GM21423 (cell line): Measurements from ENCODE around the gene ZSWIM3.

Experiments used
- ATAC-seq: cut with Tn5 transposase; IDR thresholded peaks from one replicate; pipeline ENCODE4 v1.9.1; 2021; ENCODE audit warnings: mild to moderate bottlenecking, moderate library complexity; ENCODE audit not compliant: unreplicated experiment

The ZSWIM3 gene

GRCh38 chr20:45927071-45927878, 69.9 kb downstream of the ZSWIM3 start:
- ATAC-seq, result no peak
